ENCODE data around the gene CBLN2. TPM values are rescaled to one million over a fixed set of nuclear protein-coding genes. Genes with fewer than 3 reads are reported as not detected.

CBLN2 gene
- total and polyA plus RNA-seq, 2 experiments from 2014 or later = 0.15 to 1.9 TPM

DNA sequence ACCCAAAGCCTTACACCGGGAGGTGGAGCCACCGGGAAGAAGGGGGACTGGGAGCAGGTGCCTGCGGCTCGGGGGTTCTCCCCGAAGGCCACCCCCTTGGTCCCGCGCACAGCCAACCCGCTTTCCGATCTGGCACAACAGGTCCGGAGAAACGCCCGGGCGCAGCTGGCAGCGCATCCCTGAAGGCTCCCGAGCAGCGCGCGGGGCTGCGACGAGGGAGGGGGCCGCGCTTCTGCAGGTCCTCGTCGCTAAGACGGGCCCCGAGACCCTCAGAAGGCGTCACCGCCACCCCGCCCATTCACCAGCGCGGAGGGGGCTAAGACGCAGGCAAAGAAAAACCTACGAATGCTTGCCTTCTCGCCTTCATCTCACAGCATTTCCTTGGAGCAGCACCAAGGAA, 1.8 kb downstream of the CBLN2 start:
- H3K27me3 ChIP-seq = peaks cover 49% of the 10 kb centered on the region
- no peaks in the 10 kb centered on the region for H3K36me3 ChIP-seq
- peak in 1 of 2 donors; percentile 36 for DNase-seq (ENCODE audit: low read depth in 1 of 2, low spot score in 1 of 2)
- no peak overlapping the region for H3K27ac ChIP-seq
- H3K4me1 ChIP-seq (ENCODE audit: low read depth) = no peaks in the 10 kb centered on the region
- TF ChIP-seq, protein P1, sequence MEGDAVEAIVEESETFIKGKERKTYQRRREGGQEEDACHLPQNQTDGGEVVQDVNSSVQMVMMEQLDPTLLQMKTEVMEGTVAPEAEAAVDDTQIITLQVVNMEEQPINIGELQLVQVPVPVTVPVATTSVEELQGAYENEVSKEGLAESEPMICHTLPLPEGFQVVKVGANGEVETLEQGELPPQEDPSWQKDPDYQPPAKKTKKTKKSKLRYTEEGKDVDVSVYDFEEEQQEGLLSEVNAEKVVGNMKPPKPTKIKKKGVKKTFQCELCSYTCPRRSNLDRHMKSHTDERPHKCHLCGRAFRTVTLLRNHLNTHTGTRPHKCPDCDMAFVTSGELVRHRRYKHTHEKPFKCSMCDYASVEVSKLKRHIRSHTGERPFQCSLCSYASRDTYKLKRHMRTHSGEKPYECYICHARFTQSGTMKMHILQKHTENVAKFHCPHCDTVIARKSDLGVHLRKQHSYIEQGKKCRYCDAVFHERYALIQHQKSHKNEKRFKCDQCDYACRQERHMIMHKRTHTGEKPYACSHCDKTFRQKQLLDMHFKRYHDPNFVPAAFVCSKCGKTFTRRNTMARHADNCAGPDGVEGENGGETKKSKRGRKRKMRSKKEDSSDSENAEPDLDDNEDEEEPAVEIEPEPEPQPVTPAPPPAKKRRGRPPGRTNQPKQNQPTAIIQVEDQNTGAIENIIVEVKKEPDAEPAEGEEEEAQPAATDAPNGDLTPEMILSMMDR (IDR thresholded peaks at IDR 0.05; ENCODE audit: low read depth, low read length) = no peak
- peak overlapping the region; percentile 42 for H3K4me3 ChIP-seq
- H3K9me3 ChIP-seq (ENCODE audit: low read depth) = no peaks in the 10 kb centered on the region

DNA sequence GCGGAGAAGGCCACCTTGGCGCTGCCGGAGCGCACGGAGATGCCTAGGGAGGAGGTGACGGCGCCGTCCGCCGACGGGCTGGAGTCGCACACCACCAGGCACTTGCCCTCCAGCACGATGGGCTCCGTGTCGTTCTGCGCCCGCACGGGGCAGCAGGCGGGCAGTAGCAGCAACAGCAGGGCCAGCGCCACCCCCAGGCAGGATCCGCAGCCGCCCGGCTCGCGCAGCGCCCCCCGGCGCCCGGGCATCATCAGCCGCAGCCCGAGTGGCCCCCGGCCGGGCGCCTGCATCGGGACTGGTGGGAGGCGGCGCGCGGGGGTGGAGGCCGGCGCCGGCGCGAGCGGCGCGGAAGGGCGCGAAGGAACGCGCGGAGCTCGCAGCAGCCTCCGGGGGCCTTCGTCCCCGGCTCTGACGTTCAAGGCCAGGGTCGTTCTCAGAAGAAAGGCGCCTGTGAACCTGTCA, 2.2 kb downstream of the CBLN2 start:
- H3K9me3 ChIP-seq (ENCODE audit: low read depth) = no peaks in the 10 kb centered on the region
- no peaks in the 10 kb centered on the region for H3K4me1 ChIP-seq (ENCODE audit: low read depth)
- H3K4me3 ChIP-seq = peak overlapping the region; percentile 42
- peak in 1 of 2 donors; percentile 48 for DNase-seq (ENCODE audit: low read depth in 1 of 2, low spot score in 1 of 2)
- TF ChIP-seq, protein P1 (IDR thresholded peaks at IDR 0.05; ENCODE audit: low read depth, low read length) = no peak
- H3K27me3 ChIP-seq = peaks cover 49% of the 10 kb centered on the region
- no peaks in the 10 kb centered on the region for H3K36me3 ChIP-seq
- H3K27ac ChIP-seq = no peak overlapping the region

DNA sequence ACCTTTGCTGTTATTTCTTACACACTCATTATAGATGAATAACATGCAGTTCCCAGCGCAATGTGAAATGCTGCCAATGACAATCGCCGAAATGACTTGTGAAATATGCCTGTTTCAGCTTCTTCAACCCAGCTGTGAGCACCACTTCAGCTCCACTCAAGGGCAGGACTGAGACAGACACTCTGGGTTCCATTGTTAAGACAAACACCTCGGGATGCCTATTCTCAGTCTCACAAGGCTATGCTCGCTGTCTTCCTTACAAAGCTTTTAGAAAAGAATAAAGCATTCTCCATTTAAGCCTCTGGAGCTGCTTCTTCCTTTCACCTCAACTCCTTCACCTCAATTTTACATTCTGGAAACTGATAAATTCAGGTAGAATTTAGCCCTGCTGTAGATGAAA, 4.2 kb downstream of the CBLN2 start:
- TF ChIP-seq, protein P1 (IDR thresholded peaks at IDR 0.05; ENCODE audit: low read depth, low read length) = no peak
- Histone ChIP-seq H3K36me3 (no peaks in the 10 kb centered on the region), H3K4me3 (no peak overlapping the region), H3K9me3 (ENCODE audit: low read depth) (no peaks in the 10 kb centered on the region), H3K27me3 (peaks cover 42% of the 10 kb centered on the region), H3K27ac (no peak overlapping the region), H3K4me1 (ENCODE audit: low read depth) (no peaks in the 10 kb centered on the region)
- no peak for DNase-seq (ENCODE audit: low read depth in 1 of 2, low spot score in 1 of 2)

DNA sequence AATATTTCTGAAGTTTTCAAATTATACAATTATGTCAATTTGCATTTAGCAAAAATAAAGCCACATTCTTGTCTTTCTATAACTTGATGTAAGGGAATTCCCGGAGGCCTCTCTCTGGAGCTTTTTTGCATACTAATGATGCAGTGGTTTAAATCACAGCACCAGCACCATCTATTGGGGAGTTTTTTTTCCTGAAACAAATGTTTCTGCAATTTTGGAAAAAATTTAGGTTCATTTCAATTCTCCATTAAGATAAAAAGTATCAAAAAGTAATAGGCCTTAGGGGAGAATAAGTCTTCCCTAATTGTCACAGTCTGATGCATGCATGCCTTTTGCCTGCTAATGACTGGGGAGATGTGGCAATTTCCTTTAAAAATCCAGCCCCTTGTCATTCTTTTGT, 13.5 kb downstream of the CBLN2 start:
- H3K36me3 ChIP-seq = no peaks in the 10 kb centered on the region
- H3K27ac ChIP-seq = no peak overlapping the region
- H3K4me1 ChIP-seq (ENCODE audit: low read depth) = no peaks in the 10 kb centered on the region
- H3K27me3 ChIP-seq = no peaks in the 10 kb centered on the region
- TF ChIP-seq, protein P1 (IDR thresholded peaks at IDR 0.05; ENCODE audit: low read depth, low read length) = peak; percentile 11
- no peak overlapping the region for H3K4me3 ChIP-seq
- no peaks in the 10 kb centered on the region for H3K9me3 ChIP-seq (ENCODE audit: low read depth)
- no peak for DNase-seq (ENCODE audit: low read depth in 1 of 2, low spot score in 1 of 2)

DNA sequence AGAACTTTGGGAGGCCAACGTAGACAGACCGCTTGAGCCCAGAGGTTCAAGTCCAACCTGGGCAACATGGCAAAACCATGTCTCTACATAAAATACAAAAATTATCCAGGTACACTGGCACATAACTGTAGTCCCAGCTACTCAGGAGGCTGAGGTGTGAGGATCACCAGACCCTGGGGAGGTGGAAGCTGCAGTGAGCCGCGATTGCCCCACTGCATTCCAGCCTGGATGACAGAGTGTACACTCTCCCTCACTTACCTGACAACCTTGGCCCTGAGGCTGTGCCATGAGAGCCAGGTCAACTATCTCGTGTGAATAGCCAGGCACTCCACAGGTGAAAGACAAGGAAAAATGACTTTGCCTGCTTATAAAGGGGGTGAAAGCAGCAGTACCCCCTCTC, 39.3 kb downstream of the CBLN2 start:
- TF ChIP-seq, protein P1 (IDR thresholded peaks at IDR 0.05; ENCODE audit: low read depth, low read length) = no peak
- no peaks in the 10 kb centered on the region for H3K4me1 ChIP-seq (ENCODE audit: low read depth)

More for the DNA sequence above, 39.3 kb downstream of the CBLN2 start:
- H3K27me3 ChIP-seq = no peaks in the 10 kb centered on the region
- H3K9me3 ChIP-seq (ENCODE audit: low read depth) = no peaks in the 10 kb centered on the region
- no peak for DNase-seq (ENCODE audit: low read depth in 1 of 2, low spot score in 1 of 2)
- no peak overlapping the region for H3K27ac ChIP-seq
- H3K4me3 ChIP-seq = no peak overlapping the region
- no peaks in the 10 kb centered on the region for H3K36me3 ChIP-seq
